AG04450 (cell line): ENCODE data around the gene RAP2C. TPM values are rescaled to one million over a fixed set of nuclear protein-coding genes. Genes with fewer than 3 reads are reported as not detected.
A peak's percentile ranks its signal among the peaks of the same experiment; 100 is the strongest.

Experiments used
- CTCF ChIA-PET: fragments of 300-600, 350-600 bp; formaldehyde crosslinking; extraction: SDS; loops from one replicate; lab custom pipeline; 2022; ENCODE audit warnings: antibody characterized with exemption, inconsistent platforms; lab: Charles Lee
- POLR2A ChIA-PET: fragments of 350-600 bp; formaldehyde crosslinking; extraction: SDS; loops from one replicate; lab custom pipeline; 2021; ENCODE audit warnings: antibody characterized with exemption, inconsistent platforms; lab: Yijun Ruan, JAX
- DNase-seq: peaks from one replicate; pipeline ENCODE4 v3.0.0-alpha.2; 2011; ENCODE audit warnings: low read depth, low spot score
- H3K27ac ChIP-seq: one replicate; pipeline ENCODE4 v1.5.1; 2012; ENCODE audit warnings: low read depth, low read length, control low read depth
- H3K27me3 ChIP-seq: one replicate; pipeline ENCODE4 v1.6.0; 2012; ENCODE audit warnings: low read length; ENCODE audit not compliant: control insufficient read depth, insufficient read depth
- H3K4me3 ChIP-seq: 2 replicates; pipeline ENCODE4 v1.5.1; 2011; ENCODE audit warnings: mild to moderate bottlenecking, low read depth, low read length, control low read depth
- H3K9me3 ChIP-seq: 2 replicates; pipeline ENCODE4 v1.5.1; 2012; ENCODE audit warnings: low read length; ENCODE audit not compliant: control insufficient read depth, insufficient read depth
- CTCF ChIP-seq: IDR thresholded peaks from 2 replicates; pipeline ENCODE4 v1.5.1; 2011; ENCODE audit warnings: low read depth, low read length, control low read depth, inconsistent platforms
- polyA plus RNA-seq: library from polyadenylated mRNA; depleted of rRNA; stranded (reverse); fragments of >200 nt; gene quantifications from 2 replicates; pipeline ENCODE4 v1.2.3, GENCODE V29; 2011

The RAP2C gene
- polyA plus RNA-seq, 1 experiment, result 19.5 TPM

- Histone ChIP-seq H3K27ac (no peak overlapping the region), H3K4me3 (no peak overlapping the region), H3K27me3 (no peaks in the 10 kb centered on the region), H3K9me3 (no peaks in the 10 kb centered on the region)
- ChIA-PET POLR2A (no interaction called here), CTCF (interaction anchor here (0.6 to 1.9 kb wide), 11 partner anchors 45 to 405 kb away, joined by 3 to 15 read pairs (median 3); no protein-coding TSS in a partner anchor)
- no peak for DNase-seq
- TF ChIP-seq CTCF, result peak; percentile 50
Observed at GRCh38 chrX:132226169-132226568, 6.9 kb upstream of the RAP2C start.

GRCh38 chrX:132218100-132218812 lies 991 bp downstream of the RAP2C start:
- POLR2A ChIA-PET, result no interaction called here
- CTCF ChIA-PET, result interaction anchor here (0.6 to 3.6 kb wide), 10 partner anchors 11 to 884 kb away, joined by 3 to 55 read pairs (median 5); partner anchors contain the start of gene MBNL3
- no peak for DNase-seq

GRCh38 chrX:132217203-132218073 lies 1.8 kb downstream of the RAP2C start:
- no peaks in the 10 kb centered on the region for H3K27me3 ChIP-seq
- CTCF ChIA-PET, result interaction anchor here (1.9 kb wide), 1 partner anchor 125 kb away, joined by 5 read pairs; no protein-coding TSS in a partner anchor
- peak overlapping the region; percentile 70 for H3K4me3 ChIP-seq
- POLR2A ChIA-PET, result no interaction called here
- no peak for TF ChIP-seq CTCF
- H3K27ac ChIP-seq, result peak overlapping the region; percentile 68
- no peaks in the 10 kb centered on the region for H3K9me3 ChIP-seq
- DNase-seq, result no peak

More at GRCh38 chrX:132218100-132218812, 991 bp downstream of the RAP2C start:
- Histone ChIP-seq H3K27ac (peak overlapping the region; percentile 77), H3K27me3 (no peaks in the 10 kb centered on the region), H3K4me3 (peak overlapping the region; percentile 70), H3K9me3 (no peaks in the 10 kb centered on the region)
- no peak for TF ChIP-seq CTCF

- Histone ChIP-seq H3K4me3 (peak overlapping the region; percentile 70), H3K27ac (peak overlapping the region; percentile 68), H3K9me3 (no peaks in the 10 kb centered on the region), H3K27me3 (no peaks in the 10 kb centered on the region)
- CTCF ChIA-PET, result interaction anchor here (1.9 kb wide), 1 partner anchor 124 kb away, joined by 5 read pairs; no protein-coding TSS in a partner anchor
- no peak for DNase-seq
- POLR2A ChIA-PET, result no interaction called here
- TF ChIP-seq CTCF, result no peak
Observed at GRCh38 chrX:132216806-132217202, 2.4 kb downstream of the RAP2C start.
